Epithelial cell of esophagus (primary cell): Measurements from ENCODE around the gene SHB.

Experiments
- DNase-seq: peaks from one replicate; pipeline ENCODE4 v3.0.0; 2010; ENCODE audit warnings: low read depth
- H3K4me3 ChIP-seq: 2 replicates; pipeline ENCODE4 v1.5.1; 2011; ENCODE audit warnings: mild to moderate bottlenecking, low read length, control low read depth
- CTCF ChIP-seq: IDR thresholded peaks from 2 replicates; pipeline ENCODE4 v1.5.1; 2011; ENCODE audit warnings: low read depth, mild to moderate bottlenecking, low read length, control low read depth, inconsistent platforms; ENCODE audit not compliant: insufficient read depth; ENCODE audit errors: missing control alignments

SHB gene

GRCh38 chr9:37931592-37931991 lies 137.4 kb downstream of the SHB start:
- no peak for TF ChIP-seq CTCF
- H3K4me3 ChIP-seq, result no peak overlapping the region
- DNase-seq, result no peak

GRCh38 chr9:37929441-37929895 lies 139.6 kb downstream of the SHB start:
- H3K4me3 ChIP-seq, result no peak overlapping the region
- DNase-seq, result peak; percentile 79
- no peak for TF ChIP-seq CTCF

GRCh38 chr9:37928552-37929430 lies 140.2 kb downstream of the SHB start:
- no peak for DNase-seq
- TF ChIP-seq CTCF, result no peak
- H3K4me3 ChIP-seq, result no peak overlapping the region

- no peak for TF ChIP-seq CTCF
- DNase-seq, result no peak
- no peak overlapping the region for H3K4me3 ChIP-seq
Measured at GRCh38 chr9:37927601-37928551, 141.2 kb downstream of the SHB start.

GRCh38 chr9:37927132-37927531 lies 141.9 kb downstream of the SHB start:
- H3K4me3 ChIP-seq, result no peak overlapping the region
- DNase-seq, result no peak
- TF ChIP-seq CTCF, result no peak

GRCh38 chr9:37926737-37927118 lies 142.3 kb downstream of the SHB start:
- DNase-seq, result no peak
- TF ChIP-seq CTCF, result no peak
- H3K4me3 ChIP-seq, result no peak overlapping the region
